ENCODE measurements around the gene WDR1. TPM values are rescaled to one million over a fixed set of nuclear protein-coding genes. Genes with fewer than 3 reads are reported as not detected.

WDR1 gene
- total RNA-seq, 4 donors from 2014 or later: 353 to 530 (median 419) TPM

GRCh38 chr4:10161146-10161545, 44.5 kb upstream of the WDR1 start:
- Histone ChIP-seq H3K4me1 (peaks cover 0 to 52% (median 0%) of the 10 kb centered on the region in 3 donors), H3K36me3 (no peaks in the 10 kb centered on the region), H3K4me3 (no peak overlapping the region), H3K27ac (no peak overlapping the region), H3K27me3 (no peaks in the 10 kb centered on the region), H3K9me3 (no peaks in the 10 kb centered on the region)
- whole genome bisulfite sequencing, 2 donors (ENCODE audit: low coverage in 1 of 2): 46% methylated on average over 3 of the region's 3 CpGs; no CpG with 5 or more reads in 1 of the 2 donors
- no peak for TF ChIP-seq CTCF (IDR thresholded peaks at IDR 0.05)
- no peak for TF ChIP-seq EP300 (IDR thresholded peaks at IDR 0.05)
- no peak for TF ChIP-seq POLR2A (IDR thresholded peaks at IDR 0.05)
- no peak for TF ChIP-seq POLR2AphosphoS5 (IDR thresholded peaks at IDR 0.05)
- no peak for ATAC-seq

GRCh38 chr4:10160281-10160856, 43.8 kb upstream of the WDR1 start:
- TF ChIP-seq EP300 (IDR thresholded peaks at IDR 0.05): no peak
- no peak for TF ChIP-seq POLR2A (IDR thresholded peaks at IDR 0.05)
- peak; percentile 12 to 52 (median 26) for TF ChIP-seq CTCF (IDR thresholded peaks at IDR 0.05)
- TF ChIP-seq POLR2AphosphoS5 (IDR thresholded peaks at IDR 0.05): no peak
- no peak for ATAC-seq
- H3K4me3 ChIP-seq: no peak overlapping the region
- 43 to 54% methylated on average over 4 to 6 of the region's 7 CpGs for WGBS, 2 donors (ENCODE audit: low coverage in 1 of 2)
- no peaks in the 10 kb centered on the region for H3K9me3 ChIP-seq
- H3K36me3 ChIP-seq: no peaks in the 10 kb centered on the region
- no peaks in the 10 kb centered on the region for H3K27me3 ChIP-seq
- peaks cover 0 to 52% (median 0%) of the 10 kb centered on the region in 3 donors for H3K4me1 ChIP-seq
- no peak overlapping the region for H3K27ac ChIP-seq

- TF ChIP-seq POLR2A (IDR thresholded peaks at IDR 0.05): no peak
- no peak for TF ChIP-seq POLR2AphosphoS5 (IDR thresholded peaks at IDR 0.05)
- no peak for TF ChIP-seq CTCF (IDR thresholded peaks at IDR 0.05)
- TF ChIP-seq EP300 (IDR thresholded peaks at IDR 0.05): no peak
- Histone ChIP-seq H3K4me1 (peaks cover 0 to 47% (median 0%) of the 10 kb centered on the region in 3 donors), H3K27me3 (no peaks in the 10 kb centered on the region), H3K27ac (no peak overlapping the region), H3K4me3 (no peak overlapping the region), H3K9me3 (no peaks in the 10 kb centered on the region), H3K36me3 (no peaks in the 10 kb centered on the region)
- ATAC-seq: no peak
These were observed 43.1 kb upstream of the WDR1 start for GRCh38 chr4:10159671-10160070.

- no peak overlapping the region for H3K4me3 ChIP-seq
- WGBS, 2 donors (ENCODE audit: low coverage in 1 of 2): 29 to 34% methylated on average over 6 to 9 of the region's 9 CpGs
- peak overlapping the region; percentile 66 to 78 (median 72) for H3K27ac ChIP-seq
- peaks cover 0 to 35% (median 0%) of the 10 kb centered on the region in 3 donors for H3K4me1 ChIP-seq
- no peaks in the 10 kb centered on the region for H3K36me3 ChIP-seq
- peak; percentile 52 for ATAC-seq
- TF ChIP-seq EP300 (IDR thresholded peaks at IDR 0.05) (no peak), POLR2A (IDR thresholded peaks at IDR 0.05) (no peak), POLR2AphosphoS5 (IDR thresholded peaks at IDR 0.05) (no peak), CTCF (IDR thresholded peaks at IDR 0.05) (no peak)
- no peaks in the 10 kb centered on the region for H3K27me3 ChIP-seq
- H3K9me3 ChIP-seq: no peaks in the 10 kb centered on the region
These were observed 41.8 kb upstream of the WDR1 start for GRCh38 chr4:10158333-10158942.

All from gastroesophageal sphincter (tissue), 4 donors.